ENCODE results near the gene ABCA1. TPM values are rescaled to one million over a fixed set of nuclear protein-coding genes. Genes with fewer than 3 reads are reported as not detected.

ABCA1 gene
- total RNA-seq, 2 donors from 2014 or later = 7.9 to 19.2 TPM

DNA sequence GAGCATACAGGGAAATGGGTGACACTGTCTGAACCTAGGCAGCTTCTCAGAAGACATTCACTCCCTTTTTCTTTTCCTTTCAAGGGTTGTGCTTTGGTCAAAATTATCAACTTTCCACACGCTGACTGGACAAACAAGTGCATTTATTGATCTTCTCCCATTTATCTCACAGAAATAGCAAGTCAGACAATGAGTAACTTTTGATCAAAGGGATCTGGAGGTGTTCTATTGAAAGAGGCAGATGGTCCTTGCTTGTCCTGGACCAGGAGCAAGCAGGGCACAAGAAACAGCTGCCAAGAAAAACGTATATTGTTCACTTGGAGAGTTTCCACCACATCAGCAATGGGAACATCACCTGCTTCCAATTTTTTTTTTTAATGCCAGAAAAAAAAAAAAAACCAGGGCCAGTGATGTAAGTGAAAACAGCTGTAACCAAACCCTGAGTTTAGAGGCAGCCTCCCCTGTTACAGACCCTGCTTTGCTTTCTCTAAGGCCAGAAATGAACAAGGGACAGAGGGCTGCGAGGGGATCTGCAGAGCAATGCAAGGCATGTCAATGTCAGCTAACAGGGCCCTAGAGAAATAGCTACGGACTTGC, 84.2 kb downstream of the ABCA1 start:
- no peaks in the 10 kb centered on the region for H3K27me3 ChIP-seq
- TF ChIP-seq, protein P1, sequence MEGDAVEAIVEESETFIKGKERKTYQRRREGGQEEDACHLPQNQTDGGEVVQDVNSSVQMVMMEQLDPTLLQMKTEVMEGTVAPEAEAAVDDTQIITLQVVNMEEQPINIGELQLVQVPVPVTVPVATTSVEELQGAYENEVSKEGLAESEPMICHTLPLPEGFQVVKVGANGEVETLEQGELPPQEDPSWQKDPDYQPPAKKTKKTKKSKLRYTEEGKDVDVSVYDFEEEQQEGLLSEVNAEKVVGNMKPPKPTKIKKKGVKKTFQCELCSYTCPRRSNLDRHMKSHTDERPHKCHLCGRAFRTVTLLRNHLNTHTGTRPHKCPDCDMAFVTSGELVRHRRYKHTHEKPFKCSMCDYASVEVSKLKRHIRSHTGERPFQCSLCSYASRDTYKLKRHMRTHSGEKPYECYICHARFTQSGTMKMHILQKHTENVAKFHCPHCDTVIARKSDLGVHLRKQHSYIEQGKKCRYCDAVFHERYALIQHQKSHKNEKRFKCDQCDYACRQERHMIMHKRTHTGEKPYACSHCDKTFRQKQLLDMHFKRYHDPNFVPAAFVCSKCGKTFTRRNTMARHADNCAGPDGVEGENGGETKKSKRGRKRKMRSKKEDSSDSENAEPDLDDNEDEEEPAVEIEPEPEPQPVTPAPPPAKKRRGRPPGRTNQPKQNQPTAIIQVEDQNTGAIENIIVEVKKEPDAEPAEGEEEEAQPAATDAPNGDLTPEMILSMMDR (IDR thresholded peaks at IDR 0.05) = no peak
- peaks cover 61% of the 10 kb centered on the region for H3K36me3 ChIP-seq
- no peaks in the 10 kb centered on the region for H3K4me1 ChIP-seq
- no peak for DNase-seq (ENCODE audit: low spot score)
- no peak overlapping the region for H3K4me3 ChIP-seq
- H3K27ac ChIP-seq = no peak overlapping the region
- no peaks in the 10 kb centered on the region for H3K9me3 ChIP-seq

DNA sequence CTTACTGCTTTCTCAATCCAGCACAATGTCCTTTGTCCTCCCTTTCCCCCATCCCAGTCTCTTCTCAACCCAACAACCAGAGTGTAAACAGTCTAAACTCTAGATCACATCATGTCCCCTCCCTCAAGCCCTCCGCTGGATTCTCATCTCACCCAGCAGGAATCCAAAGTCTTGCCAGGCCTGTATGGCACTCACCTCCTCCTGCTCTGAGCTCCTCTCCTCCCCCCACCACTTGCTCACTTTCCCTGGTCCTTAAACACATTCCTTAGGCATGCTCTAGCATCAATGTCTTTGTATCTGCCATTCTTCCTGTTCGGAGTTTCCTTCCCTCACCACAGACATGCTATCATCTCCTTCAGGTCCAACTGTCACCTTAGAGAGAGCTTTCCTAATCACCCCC, 85.3 kb downstream of the ABCA1 start:
- TF ChIP-seq, protein P1 (IDR thresholded peaks at IDR 0.05) = no peak
- H3K36me3 ChIP-seq = peaks cover 63% of the 10 kb centered on the region
- H3K27me3 ChIP-seq = no peaks in the 10 kb centered on the region
- H3K4me3 ChIP-seq = no peak overlapping the region
- no peaks in the 10 kb centered on the region for H3K9me3 ChIP-seq
- no peak for DNase-seq (ENCODE audit: low spot score)
- no peaks in the 10 kb centered on the region for H3K4me1 ChIP-seq
- no peak overlapping the region for H3K27ac ChIP-seq

DNA sequence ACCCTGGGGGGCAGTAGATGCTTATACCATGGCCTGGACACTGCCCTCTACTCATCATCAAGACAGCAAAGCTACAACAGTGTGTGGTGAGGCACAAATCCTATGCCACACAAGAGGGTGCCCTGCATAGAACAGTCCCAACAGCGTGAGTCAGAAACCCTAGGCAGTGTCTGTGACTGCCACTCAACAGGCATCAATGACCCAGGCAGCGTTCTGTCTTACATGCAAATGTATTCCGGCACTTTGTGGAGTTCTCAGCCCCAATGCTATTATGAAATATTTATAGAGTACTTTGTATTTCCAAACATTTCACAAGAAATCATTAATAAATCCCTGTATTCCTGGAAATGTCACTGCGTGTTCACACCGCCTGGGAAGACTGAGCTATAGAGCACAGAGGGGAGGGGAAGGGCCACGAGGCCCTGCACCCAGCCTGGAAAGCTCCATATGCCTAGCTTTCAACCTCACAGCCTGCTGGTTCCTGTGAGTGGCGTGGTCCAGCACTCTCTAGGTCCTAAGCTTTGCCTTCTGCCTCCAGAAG, 86.3 kb downstream of the ABCA1 start:
- DNase-seq (ENCODE audit: low spot score) = no peak
- H3K9me3 ChIP-seq = no peaks in the 10 kb centered on the region
- no peaks in the 10 kb centered on the region for H3K27me3 ChIP-seq
- peaks cover 0 to 8% of the 10 kb centered on the region in 2 donors for H3K4me1 ChIP-seq
- peaks cover 73% of the 10 kb centered on the region for H3K36me3 ChIP-seq
- no peak overlapping the region for H3K27ac ChIP-seq
- H3K4me3 ChIP-seq = no peak overlapping the region
- TF ChIP-seq, protein P1 (IDR thresholded peaks at IDR 0.05) = no peak

DNA sequence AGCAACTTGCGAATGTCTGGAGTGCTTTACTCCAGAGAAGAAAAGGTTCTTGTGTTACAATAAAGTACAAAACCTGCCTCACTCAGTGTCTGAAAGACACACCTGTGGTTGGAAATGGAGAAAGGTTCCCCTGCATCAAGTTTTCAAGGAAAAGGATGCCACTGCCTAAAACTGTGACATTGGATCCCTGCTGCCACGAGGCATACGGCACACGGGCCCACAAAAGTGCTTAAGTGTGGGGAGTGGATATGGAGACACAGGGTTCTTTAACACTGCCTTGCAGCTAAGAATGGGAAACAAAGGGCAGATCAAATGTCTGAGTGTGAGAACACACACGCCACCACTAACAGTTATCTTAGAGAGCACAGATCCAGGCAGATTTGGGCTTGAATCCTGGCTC, 89.0 kb downstream of the ABCA1 start:
- Histone ChIP-seq H3K4me1 (peaks cover 0 to 19% of the 10 kb centered on the region in 2 donors), H3K9me3 (no peaks in the 10 kb centered on the region), H3K27me3 (no peaks in the 10 kb centered on the region), H3K36me3 (peaks cover 83% of the 10 kb centered on the region), H3K27ac (no peak overlapping the region), H3K4me3 (no peak overlapping the region)
- TF ChIP-seq, protein P1 (IDR thresholded peaks at IDR 0.05) = no peak
- DNase-seq (ENCODE audit: low spot score) = no peak

DNA sequence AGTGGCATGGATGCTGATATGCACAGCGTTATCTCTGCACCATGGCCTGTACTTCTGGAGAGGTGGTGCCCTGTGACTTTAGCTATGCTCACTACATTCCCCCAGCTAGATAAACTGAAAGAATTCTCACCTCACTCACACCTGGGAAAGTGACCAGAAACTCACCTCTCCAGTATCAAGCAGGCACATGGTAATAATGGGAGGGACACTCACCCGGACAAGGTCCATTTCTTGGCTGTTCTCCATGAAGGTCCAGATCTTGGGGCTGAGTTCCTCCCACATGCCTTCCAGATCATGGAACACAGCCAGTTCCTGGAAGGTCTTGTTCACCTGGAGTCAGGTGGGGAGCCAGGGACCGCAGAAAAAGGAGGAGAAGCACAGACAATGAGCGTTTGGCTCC, 91.2 kb downstream of the ABCA1 start:
- no peaks in the 10 kb centered on the region for H3K27me3 ChIP-seq
- H3K4me1 ChIP-seq = peaks cover 0 to 19% of the 10 kb centered on the region in 2 donors
- no peaks in the 10 kb centered on the region for H3K9me3 ChIP-seq
- H3K27ac ChIP-seq = no peak overlapping the region
- H3K36me3 ChIP-seq = peaks cover 84% of the 10 kb centered on the region
- H3K4me3 ChIP-seq = no peak overlapping the region
- no peak for DNase-seq (ENCODE audit: low spot score)
- TF ChIP-seq, protein P1 (IDR thresholded peaks at IDR 0.05) = no peak

DNA sequence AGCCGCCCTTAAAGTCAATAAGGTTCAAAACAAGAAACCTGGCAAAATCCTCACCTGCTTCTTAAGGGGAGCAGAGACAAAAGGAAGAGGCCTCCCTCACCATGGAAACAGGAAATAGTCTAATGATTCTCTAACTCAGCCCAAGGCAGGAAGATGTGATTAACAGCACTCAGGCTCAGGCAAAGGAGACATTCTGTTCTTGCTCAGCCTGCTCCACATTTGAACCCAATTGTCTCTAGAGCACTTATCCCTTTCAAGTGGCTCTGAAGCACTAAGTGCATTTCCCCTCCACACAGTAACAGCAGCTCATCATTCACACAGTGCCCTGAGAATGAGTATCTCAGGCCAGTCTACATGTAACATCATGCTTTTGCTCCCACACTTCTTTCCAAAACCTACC, 91.7 kb downstream of the ABCA1 start:
- H3K27me3 ChIP-seq = no peaks in the 10 kb centered on the region
- H3K27ac ChIP-seq = no peak overlapping the region
- H3K4me1 ChIP-seq = peaks cover 0 to 19% of the 10 kb centered on the region in 2 donors
- no peak for DNase-seq (ENCODE audit: low spot score)
- no peak overlapping the region for H3K4me3 ChIP-seq
- TF ChIP-seq, protein P1 (IDR thresholded peaks at IDR 0.05) = no peak
- H3K9me3 ChIP-seq = no peaks in the 10 kb centered on the region
- peaks cover 84% of the 10 kb centered on the region for H3K36me3 ChIP-seq
